ENCODE measurements around the gene LTB4R2. TPM values are rescaled to one million over a fixed set of nuclear protein-coding genes. Genes with fewer than 3 reads are reported as not detected.

LTB4R2 gene
- total and polyA plus RNA-seq, 2 donors (not counting 1 experiment from before 2014, with no cell fraction given) = 10.7 to 11.7 TPM

DNA sequence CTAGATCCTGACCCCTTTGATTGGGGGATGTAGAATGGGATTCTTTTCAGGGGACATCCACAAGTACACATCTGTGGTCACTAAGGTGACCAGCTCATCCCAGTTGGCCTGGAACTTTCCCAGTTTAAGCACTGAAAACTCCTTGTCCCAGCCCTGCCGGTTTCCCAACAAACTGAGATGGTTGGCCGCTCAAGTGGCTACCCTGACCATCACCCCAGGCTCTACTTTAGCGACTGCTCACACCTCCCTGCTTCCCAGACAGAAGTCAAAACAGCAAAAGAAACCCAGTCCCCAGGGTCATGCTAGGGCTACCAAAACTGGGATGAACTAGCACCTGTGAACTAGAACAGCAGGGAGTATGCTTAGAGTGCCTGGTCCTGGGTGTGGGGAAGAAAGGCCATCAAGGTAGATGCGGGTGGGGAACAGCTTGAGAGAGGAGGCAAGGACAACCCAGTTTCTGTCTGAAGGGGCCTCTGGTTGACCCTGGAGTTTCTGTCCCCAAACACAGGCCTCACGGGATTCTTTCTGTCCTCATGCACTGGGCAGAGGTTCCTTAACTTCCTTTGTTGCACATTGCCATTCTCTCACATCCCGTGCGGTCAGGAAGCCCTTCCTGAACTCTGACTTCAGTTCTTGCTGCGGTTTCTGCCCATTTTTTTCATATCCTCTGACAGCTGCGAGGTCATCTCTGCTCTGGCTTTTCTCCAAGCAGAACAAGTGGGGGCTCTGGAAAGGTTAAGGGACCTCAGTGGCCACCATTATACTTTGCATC is 3.0 kb downstream of the LTB4R2 start:
- DNase-seq = no peak
- Histone ChIP-seq H3K4me2 (replicated peaks; ENCODE audit: low read depth, low read length, poor library complexity, severe bottlenecking) (peak overlapping the region; percentile 42), H3K9me3 (ENCODE audit: control extremely low read depth in 1 of 3, control insufficient read depth in 2 of 3, insufficient read depth in 1 of 3, low read length in 2 of 3) (no peaks in the 10 kb centered on the region), H3K27ac (ENCODE audit: low read length in 2 of 2) (peak overlapping the region in 1 of 2 donors; percentile 2), H3K36me3 (replicated peaks in 1 of 2; ENCODE audit: control extremely low read depth in 1 of 2, control insufficient read depth in 1 of 2, extremely low read depth in 1 of 2, insufficient read depth in 2 of 2, low read length in 1 of 2) (peaks cover 0 to 6% of the 10 kb centered on the region in 2 experiments), H3K79me2 (ENCODE audit: control insufficient read depth, insufficient read depth, low read length) (peaks cover 8% of the 10 kb centered on the region), H3K4me1 (ENCODE audit: control insufficient read depth in 2 of 2, insufficient read depth in 2 of 2, low read length in 2 of 2) (peaks cover 38 to 54% of the 10 kb centered on the region in 2 donors), H3K9ac (ENCODE audit: low read length) (no peak overlapping the region), H4K20me1 (ENCODE audit: control insufficient read depth, insufficient read depth, low read length, poor library complexity, severe bottlenecking) (peaks cover 25% of the 10 kb centered on the region), H3K27me3 (replicated peaks in 1 of 4; ENCODE audit: control extremely low read depth in 1 of 4, control insufficient read depth in 3 of 4, insufficient read depth in 4 of 4, low read length in 3 of 4) (no peaks in the 10 kb centered on the region), H3K4me3 (ENCODE audit: control extremely low read depth in 1 of 5, extremely low read depth in 1 of 5, insufficient read depth in 1 of 5, low read depth in 2 of 5, low read length in 4 of 5) (no peak overlapping the region), H2AFZ (ENCODE audit: insufficient read depth, low read depth, low read length, poor library complexity, severe bottlenecking) (no peak overlapping the region)
- H3K27ac Mint-ChIP-seq = peak overlapping the region; percentile 91
- intact Hi-C loops (cut with micrococcal nuclease) = loop anchor here (5.0 kb wide), 1 partner anchor 301 kb away; no protein-coding TSS in a partner anchor
- no peak for ATAC-seq (ENCODE audit: low read depth)
- H3K9me3 Mint-ChIP-seq (ENCODE audit: insufficient read depth) = no peaks in the 10 kb centered on the region
- peak overlapping the region; percentile 84 for H3K4me3 Mint-ChIP-seq
- ChIA-PET CTCF (interaction anchor here (0.9 to 9.4 kb wide), 7 partner anchors 15 to 124 kb away, joined by 3 to 112 read pairs (median 39); partner anchors contain the start of genes CBLN3, KHNYN, MDP1 and RABGGTA), POLR2A (interaction anchor here (0.7 to 1.3 kb wide), 2 partner anchors 42 to 177 kb away, joined by 3 to 4 read pairs; partner anchors contain the start of genes PSME1 and RABGGTA)
- peaks cover 55% of the 10 kb centered on the region for H3K4me1 Mint-ChIP-seq
- no peak for TF ChIP-seq EZH2 (IDR thresholded peaks at IDR 0.05; ENCODE audit: borderline replicate concordance, insufficient read depth, low read depth, low read length, poor library complexity, severe bottlenecking)
- TF ChIP-seq, protein P1, sequence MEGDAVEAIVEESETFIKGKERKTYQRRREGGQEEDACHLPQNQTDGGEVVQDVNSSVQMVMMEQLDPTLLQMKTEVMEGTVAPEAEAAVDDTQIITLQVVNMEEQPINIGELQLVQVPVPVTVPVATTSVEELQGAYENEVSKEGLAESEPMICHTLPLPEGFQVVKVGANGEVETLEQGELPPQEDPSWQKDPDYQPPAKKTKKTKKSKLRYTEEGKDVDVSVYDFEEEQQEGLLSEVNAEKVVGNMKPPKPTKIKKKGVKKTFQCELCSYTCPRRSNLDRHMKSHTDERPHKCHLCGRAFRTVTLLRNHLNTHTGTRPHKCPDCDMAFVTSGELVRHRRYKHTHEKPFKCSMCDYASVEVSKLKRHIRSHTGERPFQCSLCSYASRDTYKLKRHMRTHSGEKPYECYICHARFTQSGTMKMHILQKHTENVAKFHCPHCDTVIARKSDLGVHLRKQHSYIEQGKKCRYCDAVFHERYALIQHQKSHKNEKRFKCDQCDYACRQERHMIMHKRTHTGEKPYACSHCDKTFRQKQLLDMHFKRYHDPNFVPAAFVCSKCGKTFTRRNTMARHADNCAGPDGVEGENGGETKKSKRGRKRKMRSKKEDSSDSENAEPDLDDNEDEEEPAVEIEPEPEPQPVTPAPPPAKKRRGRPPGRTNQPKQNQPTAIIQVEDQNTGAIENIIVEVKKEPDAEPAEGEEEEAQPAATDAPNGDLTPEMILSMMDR (IDR thresholded peaks at IDR 0.05) = no peak
- 29% methylated on average over 9 of the region's 9 CpGs for whole genome bisulfite sequencing (ENCODE audit: insufficient coverage)
- H3K27me3 Mint-ChIP-seq = no peaks in the 10 kb centered on the region

Data from B cell (primary cell).